Daoy (cell line): Measurements from ENCODE around the gene KLK14. TPM values are rescaled to one million over a fixed set of nuclear protein-coding genes. Genes with fewer than 3 reads are reported as not detected.

ENCODE experiments used
- DNase-seq: peaks from one replicate; pipeline ENCODE4 v3.0.0-alpha.2; 2015; ENCODE audit warnings: low read depth
- total RNA-seq: library from RNA; depleted of rRNA; stranded (reverse); fragments of >200 nt; shearing (Covaris generic); gene quantifications from 2 replicates; pipeline ENCODE4 v1.2.3, GENCODE V29; 2014

The KLK14 gene
- total RNA-seq, 1 experiment from 2014 or later: not detected

DNA sequence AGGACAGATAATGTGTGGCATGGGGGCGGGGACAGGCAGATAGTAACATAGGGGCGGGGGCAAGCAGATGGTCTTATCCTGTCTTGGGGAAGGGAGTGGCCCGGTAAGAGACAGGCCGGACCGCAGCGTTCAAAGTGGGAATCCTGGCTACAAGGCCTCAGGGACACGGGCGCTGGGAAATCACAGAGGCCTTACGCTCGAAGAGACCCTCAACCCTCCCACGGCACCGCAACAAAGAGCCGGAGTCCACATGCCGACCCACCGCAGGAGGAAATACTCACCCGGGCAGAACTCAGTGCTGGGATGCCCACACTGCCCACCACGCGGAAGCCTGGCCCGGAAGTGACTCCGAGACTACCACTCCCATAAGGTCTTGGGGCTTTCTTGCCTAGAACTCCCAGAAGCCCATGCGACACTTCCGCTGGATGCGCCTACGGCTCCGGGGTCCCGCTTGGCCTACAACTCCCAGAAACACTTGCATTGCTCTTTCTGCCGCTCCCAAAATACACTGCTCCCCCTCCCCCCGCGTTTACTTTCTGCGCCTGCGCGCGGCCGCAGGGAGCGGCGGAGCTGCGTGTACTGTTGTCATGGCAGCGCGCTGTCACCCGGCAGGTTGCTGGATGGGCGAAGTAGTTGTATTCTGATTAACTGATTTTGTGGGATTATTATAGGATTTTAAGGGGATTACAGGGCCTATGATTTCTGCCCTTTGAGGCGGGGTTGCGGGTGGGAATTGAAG lies 25.5 kb upstream of the KLK14 start, which contains the start of gene CTU1:
CTU1 (minus strand) TSS at position 344 of the 739 bp plus-strand sequence. CDS start 3,840 bp downstream, outside the sequence.
- DNase-seq: peak; percentile 99

DNA sequence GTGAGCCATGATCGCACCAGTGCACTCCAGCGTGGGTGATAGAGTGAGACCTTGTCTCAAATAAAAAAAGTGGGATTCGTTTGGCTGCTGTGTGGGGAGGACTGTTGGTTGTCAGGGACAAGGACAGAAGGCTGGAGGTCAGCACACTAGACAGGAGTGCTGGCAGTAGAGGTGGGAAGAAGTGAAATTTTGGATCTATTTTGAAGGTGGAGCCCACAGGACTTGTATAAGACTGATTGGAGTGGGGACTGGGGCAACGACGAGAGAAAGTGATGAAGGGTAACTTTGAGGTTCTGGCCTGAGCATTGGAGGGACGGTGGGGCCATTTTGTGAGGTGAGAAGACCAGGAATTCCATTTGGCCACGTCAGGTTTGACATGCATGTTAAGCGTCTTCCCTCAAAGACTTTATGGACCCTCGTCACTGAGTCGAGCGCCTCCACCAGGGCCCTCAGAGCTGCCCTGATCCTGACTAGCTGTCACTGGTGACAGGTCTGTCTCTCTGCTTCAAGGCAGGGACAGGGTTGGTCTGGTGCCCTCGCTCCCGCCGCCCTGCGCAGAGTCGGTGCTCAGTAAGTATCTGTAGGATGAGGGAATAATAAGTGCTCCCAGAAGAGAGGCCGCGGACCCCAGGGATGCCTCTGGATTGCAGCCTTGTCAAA lies 24.8 kb upstream of the KLK14 start:
- peak; percentile 68 for DNase-seq

DNA sequence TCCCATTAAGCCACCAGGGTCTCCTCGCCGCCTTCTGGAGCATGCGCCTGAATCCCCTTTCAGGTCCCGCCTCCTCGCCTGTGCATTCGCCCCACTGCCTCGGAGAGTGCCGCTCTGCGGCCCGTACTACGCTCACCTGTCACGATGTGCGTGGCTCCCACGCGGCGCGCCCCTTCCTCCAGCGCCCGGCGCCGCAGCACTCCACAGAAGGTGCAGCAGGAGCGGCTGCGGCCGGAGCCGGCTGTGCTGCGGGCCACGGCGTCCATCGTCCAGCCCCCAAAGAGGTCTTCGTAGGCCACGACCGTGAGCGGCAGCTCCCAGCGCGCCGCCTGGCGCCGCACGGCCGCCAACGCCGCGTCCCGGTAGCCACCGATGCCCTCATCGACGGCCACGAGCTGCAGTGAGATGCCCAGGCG lies 21.2 kb upstream of the KLK14 start:
- DNase-seq: no peak

DNA sequence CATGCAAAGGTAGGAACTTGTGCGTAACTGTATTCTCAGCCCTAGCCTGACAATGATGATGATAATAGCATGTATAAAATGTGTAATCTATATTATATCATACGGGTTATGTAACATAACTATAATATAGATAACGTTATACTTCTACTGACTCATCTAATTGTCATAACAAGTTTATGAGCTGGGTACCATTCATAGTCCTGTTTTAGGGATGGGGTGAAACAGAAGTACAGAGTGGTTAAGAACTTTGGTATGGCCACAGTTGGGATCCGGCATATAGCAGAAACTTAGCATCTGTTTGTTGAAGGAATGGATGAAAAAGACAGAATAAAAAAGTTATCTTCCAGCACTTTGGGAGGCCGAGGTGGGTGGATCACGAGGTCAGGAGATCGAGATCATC lies 20.3 kb upstream of the KLK14 start:
- DNase-seq: no peak

DNA sequence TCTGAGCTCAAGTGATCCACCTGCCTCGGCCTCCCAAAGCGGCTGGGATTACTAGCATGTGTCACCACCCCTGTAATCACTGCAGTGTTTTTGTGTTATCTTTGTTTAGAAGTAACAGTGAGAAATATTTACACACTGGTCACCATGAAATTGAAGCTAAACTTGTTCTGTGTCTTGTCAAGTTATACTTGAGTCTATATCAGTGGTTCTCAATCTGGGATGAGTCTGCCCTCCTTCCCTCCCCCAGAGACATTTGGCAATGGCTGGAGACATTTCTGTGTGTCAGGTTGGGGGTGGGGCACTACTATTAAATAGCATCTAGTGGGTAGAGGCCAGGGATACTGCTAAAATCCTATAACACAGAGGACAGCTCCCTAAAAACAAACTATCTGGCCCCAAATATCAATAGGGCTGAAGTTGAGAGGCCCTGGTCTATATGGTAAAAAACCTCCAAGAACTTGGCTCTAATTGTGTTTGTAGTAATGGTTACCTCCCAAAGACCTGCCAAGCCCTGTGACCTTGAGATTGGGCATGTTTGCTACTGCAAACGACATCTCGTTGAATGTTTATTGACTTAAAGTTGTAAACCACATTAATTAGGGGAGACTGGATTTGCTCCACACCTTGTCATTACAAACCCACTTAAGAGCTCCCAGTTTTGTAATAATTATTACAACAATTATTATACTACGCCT lies 18.6 kb upstream of the KLK14 start:
- DNase-seq: no peak

DNA sequence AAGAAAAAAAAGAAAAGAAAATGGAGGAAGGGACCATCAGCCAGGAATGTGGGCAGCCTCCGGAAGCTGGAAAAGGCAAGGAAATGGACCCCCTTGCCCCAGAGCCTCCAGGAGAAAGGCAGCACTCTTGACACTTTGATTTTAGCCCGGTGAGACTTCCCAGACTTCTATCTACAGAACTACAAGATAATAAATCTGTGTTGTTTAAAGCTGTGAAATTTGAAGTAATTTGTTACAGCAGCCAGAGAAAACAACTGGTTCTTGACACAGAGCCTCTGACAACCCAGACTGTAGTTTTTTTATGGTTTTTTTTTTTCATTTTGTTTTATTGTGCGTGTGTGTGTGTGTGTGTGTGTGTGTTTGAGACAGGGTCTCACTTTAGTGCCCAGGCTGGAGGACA lies 17.9 kb upstream of the KLK14 start:
- DNase-seq: no peak

DNA sequence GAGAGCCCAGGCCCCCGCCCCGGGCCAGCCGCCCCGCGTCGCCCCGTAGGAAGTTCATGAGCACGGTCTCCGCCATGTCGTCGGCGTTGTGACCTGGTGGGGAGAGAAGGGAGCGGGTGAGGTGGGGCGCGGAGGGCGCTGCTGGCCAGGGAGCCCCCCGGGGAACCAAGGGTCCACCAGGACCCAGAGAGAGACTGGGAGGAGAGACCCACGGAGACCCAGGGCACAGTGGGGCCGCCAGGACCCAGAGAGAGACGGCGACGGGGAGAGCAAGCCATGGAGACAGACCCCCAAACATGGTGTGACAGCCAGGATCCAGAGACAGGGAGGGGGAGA lies 16.3 kb upstream of the KLK14 start:
- DNase-seq: no peak

DNA sequence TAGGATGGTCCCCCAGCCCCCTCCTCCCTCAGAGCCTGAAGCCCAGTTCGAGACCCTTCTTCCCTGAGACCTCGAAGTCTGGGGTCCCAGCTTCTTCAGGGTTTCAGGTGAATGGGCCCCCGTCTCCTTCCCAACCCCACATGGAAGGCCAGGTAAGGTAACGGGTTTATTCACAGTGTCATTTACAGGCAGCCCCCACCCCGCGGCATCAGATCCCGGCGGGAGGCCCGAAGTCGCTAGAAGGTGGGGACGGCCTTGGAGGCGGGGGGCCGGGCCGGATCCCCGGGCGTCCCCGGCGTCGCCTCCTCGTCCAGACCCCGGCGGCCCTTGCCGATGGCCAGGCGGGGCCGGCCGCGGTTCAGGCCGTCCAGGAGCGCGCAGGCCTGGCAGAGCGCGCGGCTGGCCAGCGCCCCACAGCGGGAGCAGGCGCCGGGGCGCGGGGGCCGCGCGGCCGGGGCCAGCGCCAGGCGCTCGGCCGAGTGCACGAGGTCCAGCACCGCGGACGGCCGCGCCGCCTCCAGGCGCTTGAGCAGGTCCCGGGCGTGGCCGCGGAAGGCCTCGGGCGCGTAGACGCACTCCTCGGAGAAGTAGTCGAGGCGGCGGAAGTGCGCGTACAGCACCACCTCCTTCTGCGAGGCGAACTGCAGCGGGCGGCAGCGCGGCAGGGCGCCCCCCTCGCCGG lies 15.8 kb upstream of the KLK14 start:
- DNase-seq: no peak

DNA sequence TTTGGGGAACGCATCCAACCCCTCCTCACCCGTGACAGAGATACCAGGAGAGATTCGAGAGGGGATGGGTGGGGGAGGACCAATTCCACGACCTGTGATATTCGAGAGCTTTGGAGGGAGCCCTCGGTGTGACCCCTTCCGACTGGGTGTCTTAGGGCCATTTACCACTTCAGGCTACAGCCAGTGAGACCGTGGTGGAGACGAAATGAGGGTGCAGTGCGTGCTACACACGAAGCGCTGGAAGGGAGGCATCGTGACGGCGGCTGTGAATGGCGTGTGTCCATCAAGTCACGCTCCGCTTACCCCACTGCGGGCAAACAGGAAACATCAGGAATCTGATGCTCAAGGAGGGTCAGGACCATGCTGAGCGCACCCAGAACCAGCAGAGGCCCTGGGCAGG lies 15.1 kb upstream of the KLK14 start:
- no peak for DNase-seq

DNA sequence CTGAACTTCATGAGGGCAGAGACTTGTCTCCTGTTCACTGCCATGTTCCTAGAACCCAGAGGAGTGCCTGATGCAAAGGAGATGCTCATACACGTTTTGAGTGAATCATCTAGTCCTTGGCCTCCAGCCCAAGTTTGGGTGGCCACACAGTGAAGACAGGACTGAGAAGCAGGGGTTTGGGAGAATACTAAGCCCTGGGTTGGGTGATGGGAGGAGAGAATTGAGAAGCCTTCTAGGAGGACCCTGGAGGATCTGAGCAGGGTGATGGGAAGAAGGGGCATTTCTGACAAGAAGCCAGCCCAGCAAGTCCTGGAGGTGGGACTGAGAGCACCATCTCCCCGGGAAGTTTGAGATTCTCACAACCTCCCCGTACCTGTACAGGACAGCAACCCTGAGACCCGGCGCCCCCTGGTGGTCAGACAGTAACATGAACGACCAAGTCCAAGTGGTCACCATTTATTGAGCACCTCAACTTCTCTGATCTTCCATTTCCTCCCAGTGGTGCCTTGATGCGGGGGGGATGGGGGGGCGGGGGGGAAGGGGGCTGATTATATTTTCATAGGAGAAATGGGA lies 14.6 kb upstream of the KLK14 start:
- DNase-seq: peak; percentile 63

DNA sequence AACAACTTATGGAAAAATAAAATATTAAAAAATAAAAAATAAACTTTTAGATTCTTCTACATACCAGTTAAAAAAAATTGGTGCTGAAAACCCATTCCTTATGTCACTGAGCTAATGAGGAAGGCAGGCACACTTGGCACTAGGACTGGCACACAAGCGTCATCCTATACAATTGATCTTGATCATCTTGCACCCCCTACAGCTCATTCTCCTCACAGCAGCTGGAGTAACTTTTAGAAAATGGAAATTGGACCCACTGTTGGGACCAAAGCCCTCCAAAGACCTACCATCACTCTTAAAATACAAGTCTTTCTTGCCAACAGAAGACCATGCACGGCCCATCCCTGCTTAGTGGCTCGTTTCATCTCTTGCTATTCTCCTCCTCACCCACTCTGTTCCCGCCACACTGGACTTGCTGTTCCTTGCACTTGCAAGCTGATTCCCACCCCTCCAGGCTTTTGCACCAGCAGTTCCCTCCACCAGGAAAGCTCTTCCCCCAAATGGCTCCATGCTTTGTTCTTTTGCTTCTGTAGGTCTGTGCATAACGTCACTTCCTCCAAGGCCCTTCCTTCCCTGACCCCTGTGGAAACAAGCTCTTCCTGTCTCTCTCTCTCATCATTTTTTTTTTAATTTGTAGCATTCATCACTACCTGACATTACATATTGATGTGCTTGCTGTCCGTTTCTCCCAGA lies 13.9 kb upstream of the KLK14 start:
- DNase-seq: no peak

DNA sequence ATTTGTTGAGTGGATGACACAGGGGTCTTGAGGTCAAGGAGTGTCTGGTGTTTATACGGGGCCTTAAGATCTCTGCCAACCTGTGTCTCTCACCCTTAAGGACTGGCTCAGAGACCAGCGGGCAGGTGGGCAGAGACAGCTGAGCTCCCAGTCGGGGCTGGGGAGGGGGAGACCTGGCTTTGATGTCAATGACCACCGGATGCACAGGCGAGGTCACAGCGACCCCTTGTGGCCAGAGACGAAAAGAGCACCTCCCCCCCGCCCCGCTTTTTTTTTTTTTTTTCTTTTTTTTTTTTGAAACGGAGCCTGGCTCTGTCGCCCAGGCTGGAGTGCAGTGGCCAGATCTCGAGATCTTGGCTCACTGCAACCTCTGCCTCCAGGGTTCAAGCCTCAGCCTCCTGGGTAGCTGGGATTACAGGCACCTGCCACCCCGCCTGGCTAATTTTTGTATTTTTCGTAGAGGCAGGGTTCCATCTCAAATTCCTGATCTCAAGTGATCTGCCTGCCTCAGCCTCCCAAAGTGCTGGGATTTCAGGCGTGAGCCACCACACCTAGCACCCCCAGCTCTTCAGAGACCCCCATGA lies 12.1 kb upstream of the KLK14 start:
- peak; percentile 47 for DNase-seq

DNA sequence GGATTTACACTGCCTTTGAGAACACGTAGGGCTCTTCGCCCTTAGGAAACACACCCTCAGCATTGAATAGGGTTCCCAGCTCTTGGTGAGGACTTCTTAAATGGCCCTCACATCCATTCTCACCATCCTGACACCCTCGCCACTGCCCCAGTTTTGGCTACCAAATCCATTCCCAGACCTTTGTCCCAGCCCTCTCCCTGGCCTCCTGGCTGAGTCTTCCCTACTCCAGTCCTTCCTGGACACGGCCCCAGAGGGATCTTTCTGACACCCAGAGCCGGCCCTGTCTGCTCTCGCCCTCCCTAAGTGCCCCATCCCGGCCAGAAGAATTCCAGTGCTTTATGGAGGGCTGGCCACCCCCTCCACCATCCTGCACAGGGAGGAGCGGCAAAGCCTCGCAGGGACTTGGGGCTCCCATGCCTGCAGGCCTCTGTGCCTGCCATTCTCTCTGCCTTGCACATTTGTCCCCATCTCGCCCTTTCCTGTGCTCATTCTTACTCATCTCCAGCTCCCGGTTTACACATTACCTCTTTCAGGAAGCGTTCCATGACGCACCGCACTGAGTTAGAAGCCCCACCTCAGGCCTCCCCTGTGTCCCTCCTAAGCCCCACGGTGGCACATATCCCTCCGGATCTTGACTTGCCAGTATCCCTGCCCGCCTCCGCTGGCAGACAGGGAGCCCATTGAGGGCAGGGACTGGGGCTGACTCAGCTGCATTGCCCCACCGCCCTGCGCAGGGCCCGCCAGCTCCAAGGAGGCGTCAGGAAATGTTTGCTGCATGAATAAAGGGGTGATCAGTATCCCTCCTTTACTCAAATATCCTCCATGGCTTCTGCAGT lies 11.0 kb upstream of the KLK14 start:
- DNase-seq: peak; percentile 45

DNA sequence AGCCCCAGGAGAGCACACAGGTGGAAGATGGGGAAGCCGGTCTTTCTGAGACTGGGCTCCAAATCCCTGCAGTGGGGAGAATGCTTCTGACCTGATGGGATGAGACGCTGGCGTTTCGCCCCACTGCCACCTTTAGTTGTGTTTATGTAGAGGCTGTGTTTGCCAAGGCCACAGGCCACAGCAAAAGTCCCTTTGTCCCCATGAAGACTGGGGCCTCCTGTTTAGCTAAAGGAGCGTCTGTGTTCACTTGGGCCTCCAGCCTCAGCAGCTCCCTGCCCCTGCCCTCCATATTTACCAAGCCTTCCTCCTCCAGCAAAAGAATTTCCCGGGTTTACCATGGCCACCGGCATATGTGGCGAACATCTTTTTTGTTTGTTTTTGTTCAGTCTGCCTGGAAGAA lies 10.4 kb upstream of the KLK14 start:
- DNase-seq: no peak

DNA sequence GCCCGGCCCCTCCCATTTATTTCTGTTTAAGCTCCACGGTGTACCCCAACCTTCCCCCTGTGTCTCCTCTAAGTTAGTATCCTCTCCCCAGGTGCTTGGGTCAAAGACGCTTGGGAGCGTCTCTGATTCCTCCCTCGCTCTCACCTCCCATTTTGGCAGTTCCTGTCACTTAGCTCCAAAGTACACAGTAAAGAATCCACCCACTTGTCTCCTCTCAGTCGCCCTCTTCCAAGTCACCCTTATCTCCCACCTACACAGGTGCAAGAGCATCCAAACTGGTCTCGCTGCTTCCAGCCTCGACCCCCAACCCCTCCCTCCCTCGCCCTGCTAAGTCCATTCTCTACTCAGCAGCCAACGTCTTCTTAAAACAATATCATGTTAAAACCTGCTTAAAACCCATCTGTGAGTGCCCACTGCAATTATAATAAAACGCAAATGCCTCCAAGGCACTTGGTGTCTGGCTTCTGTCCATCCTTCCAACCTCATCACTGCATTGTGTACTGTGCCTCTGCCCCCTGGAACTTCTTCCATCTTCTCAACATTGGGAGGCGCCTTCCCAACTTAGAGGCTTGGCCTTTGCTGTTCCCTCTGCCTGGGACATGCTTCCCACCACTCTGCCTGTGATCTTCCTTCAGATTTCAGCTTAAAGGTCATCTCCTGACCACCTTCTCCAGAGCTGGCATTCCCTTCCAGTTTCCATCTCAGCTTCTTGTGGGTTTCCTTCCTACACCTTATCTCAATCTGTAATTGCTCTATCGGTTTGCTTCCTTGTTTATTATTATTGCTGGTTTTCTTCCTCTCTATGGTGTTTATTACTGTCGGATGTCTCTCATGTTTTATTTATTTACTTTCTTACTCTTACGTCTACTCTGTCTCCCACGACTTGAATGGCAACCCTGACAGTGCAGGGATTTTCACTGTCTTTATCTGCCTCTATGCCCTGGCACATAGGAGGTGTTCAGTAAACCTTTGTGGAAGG lies 9.5 kb upstream of the KLK14 start:
- DNase-seq: peak; percentile 59

DNA sequence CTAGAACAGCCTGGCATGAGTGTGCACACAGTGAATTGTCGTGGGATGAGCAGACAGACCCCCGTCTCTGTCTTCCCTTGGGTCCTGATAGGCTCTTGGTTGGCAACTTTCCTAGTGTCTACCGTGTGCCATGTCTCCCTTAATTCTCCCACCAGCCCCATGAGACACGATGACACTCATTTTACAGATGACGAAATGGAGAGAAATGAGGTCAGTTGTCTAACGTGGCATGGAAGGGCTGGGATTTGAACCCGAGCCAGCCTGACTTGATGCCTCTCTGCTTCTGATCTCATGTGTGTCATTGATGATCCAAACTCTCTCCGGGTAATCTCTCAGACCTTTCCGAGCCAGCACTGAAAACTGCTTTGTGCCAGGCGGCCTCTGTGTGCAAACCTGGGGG lies 8.4 kb upstream of the KLK14 start:
- DNase-seq: no peak

DNA sequence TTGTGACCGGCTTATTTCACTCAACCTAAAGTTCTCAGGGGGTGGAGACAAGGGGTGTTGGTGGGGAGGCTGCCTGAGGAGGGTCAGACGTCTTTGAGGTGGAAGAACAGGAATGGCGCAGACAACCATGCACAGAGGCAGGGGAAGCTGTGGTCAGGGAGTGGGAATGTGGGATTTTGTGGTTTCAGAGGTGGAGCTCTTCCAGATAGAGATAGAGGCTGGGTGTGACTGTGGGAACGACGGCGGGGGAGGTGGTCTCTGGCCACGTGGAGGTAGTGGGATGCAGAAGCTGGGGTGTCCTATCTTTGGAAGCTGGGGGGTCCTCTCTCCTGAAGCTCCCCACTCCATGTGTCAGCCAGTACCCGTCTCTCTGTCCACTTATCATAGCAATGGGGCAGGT lies 7.8 kb upstream of the KLK14 start:
- DNase-seq: no peak

DNA sequence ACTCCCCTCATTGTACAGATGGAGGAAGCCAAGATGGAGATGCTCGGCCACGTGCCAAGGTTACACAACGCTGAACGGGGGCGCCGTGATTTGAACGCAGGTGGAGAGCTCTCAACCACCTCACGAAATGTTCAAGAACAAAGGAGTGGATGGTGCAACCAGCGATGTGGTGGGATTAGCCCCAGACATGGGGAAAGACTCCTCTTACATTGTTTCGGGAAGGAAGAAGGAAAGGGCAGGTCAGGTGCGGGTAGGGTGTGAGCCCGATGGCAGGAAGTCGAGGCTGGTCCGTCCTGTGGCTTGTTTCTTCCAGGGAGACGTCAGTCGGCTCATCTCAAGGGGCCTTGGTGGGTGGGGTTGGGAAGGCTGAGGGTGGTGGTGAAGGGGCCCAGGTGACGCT lies 7.1 kb upstream of the KLK14 start:
- DNase-seq: no peak
